HepG2 (cell line): ENCODE data around the gene ZCCHC8. TPM values are rescaled to one million over a fixed set of nuclear protein-coding genes. Genes with fewer than 3 reads are reported as not detected.

Experiments used
- CEBPG ChIP-seq: IDR thresholded peaks from 2 replicates; pipeline ENCODE4 v1.6.1; 2016
- E2F5 ChIP-seq: sonication (generic); formaldehyde crosslinking; conservative IDR thresholded peaks from 2 replicates; pipeline ENCODE4 v1.4.0; 2020; ENCODE audit warnings: missing genetic modification reagents
- FOXJ3 ChIP-seq: sonication (generic); formaldehyde crosslinking; IDR thresholded peaks from 2 replicates; pipeline ENCODE4 v1.4.0; 2020; ENCODE audit warnings: missing genetic modification reagents, mild to moderate bottlenecking, borderline replicate concordance
- HES4 ChIP-seq: sonication (generic); formaldehyde crosslinking; IDR thresholded peaks from 2 replicates; pipeline ENCODE4 v1.9.0; 2021; ENCODE audit warnings: mild to moderate bottlenecking, missing genetic modification reagents, borderline replicate concordance
- KDM6A ChIP-seq: IDR thresholded peaks from 2 replicates; pipeline ENCODE4 v1.6.1; 2016; ENCODE audit warnings: low read depth
- NFE2 ChIP-seq: sonication (generic); formaldehyde crosslinking; IDR thresholded peaks from 2 replicates; pipeline ENCODE4 v1.4.0; 2020; ENCODE audit warnings: missing genetic modification reagents
- PBX2 ChIP-seq: IDR thresholded peaks from 2 replicates; pipeline ENCODE4 v1.6.1; 2016; ENCODE audit warnings: control low read depth
- RBFOX2 ChIP-seq: fragments of 200-400 bp; formaldehyde crosslinking; IDR thresholded peaks from 2 replicates; pipeline ENCODE4 v1.6.1; 2017; ENCODE audit warnings: low read depth, mild to moderate bottlenecking, low read length
- RNF2 ChIP-seq: fragments of 450-650 bp; conservative IDR thresholded peaks from 2 replicates; pipeline ENCODE4 v1.6.1; 2016; ENCODE audit warnings: low read depth
- SRSF1 ChIP-seq: fragments of 200-400 bp; formaldehyde crosslinking; optimal IDR thresholded peaks from 2 replicates; pipeline ENCODE3; 2017; ENCODE audit warnings: mild to moderate bottlenecking, low read depth, low read length, moderate library complexity
- SUZ12 ChIP-seq: fragments of 150-350 bp; IDR thresholded peaks from 2 replicates; pipeline ENCODE4 v1.6.1; 2014; ENCODE audit warnings: low read depth, low read length
- TBL1XR1 ChIP-seq: fragments of 150-350 bp; IDR thresholded peaks from 2 replicates; pipeline ENCODE4 v1.6.1; 2014; ENCODE audit warnings: borderline replicate concordance, low read length; ENCODE audit not compliant: partially characterized antibody
- ZBTB34 ChIP-seq: sonication (generic); formaldehyde crosslinking; IDR thresholded peaks from 2 replicates; pipeline ENCODE4 v1.8.0; 2022; ENCODE audit warnings: mild to moderate bottlenecking, missing genetic modification reagents
- ZBTB42 ChIP-seq: sonication (generic); formaldehyde crosslinking; IDR thresholded peaks from 2 replicates; pipeline ENCODE4 v1.5.0; 2020; ENCODE audit warnings: mild to moderate bottlenecking, missing genetic modification reagents
- ZC3H4 ChIP-seq: sonication (generic); formaldehyde crosslinking; IDR thresholded peaks from 2 replicates; pipeline ENCODE4 v1.4.0; 2020; ENCODE audit warnings: missing genetic modification reagents, borderline replicate concordance
- ZFYVE20 ChIP-seq: sonication (generic); formaldehyde crosslinking; IDR thresholded peaks from 2 replicates; pipeline ENCODE4 v1.8.0; 2023; ENCODE audit warnings: low read depth, mild to moderate bottlenecking, moderate library complexity, missing genetic modification reagents, borderline replicate concordance
- ZMAT5 ChIP-seq: sonication (generic); formaldehyde crosslinking; IDR thresholded peaks from 2 replicates; pipeline ENCODE4 v1.5.0; 2020; ENCODE audit warnings: mild to moderate bottlenecking, low read depth, missing genetic modification reagents, borderline replicate concordance
- ZNF446 ChIP-seq: sonication (generic); formaldehyde crosslinking; IDR thresholded peaks from 2 replicates; pipeline ENCODE4 v1.5.0; 2020; ENCODE audit warnings: mild to moderate bottlenecking, missing genetic modification reagents
- ZNF547 ChIP-seq: sonication (generic); formaldehyde crosslinking; IDR thresholded peaks from 2 replicates; pipeline ENCODE4 v1.5.1; 2020; ENCODE audit warnings: mild to moderate bottlenecking, missing genetic modification reagents
- ZNF614 ChIP-seq: IDR thresholded peaks from 2 replicates; pipeline ENCODE4 v1.6.1; 2018; ENCODE audit warnings: missing biosample characterization, missing genetic modification reagents, inconsistent platforms, borderline replicate concordance
- ZNF749 ChIP-seq: sonication (generic); formaldehyde crosslinking; IDR thresholded peaks from 2 replicates; pipeline ENCODE4 v1.8.0; 2022; ENCODE audit warnings: mild to moderate bottlenecking, missing genetic modification reagents, moderate library complexity, borderline replicate concordance
- ZSCAN31 ChIP-seq: sonication (generic); formaldehyde crosslinking; IDR thresholded peaks from 2 replicates; pipeline ENCODE4 v1.5.0; 2020; ENCODE audit warnings: low read depth, mild to moderate bottlenecking, missing genetic modification reagents
- polyA plus RNA-seq, 8 experiments: library from polyadenylated mRNA; depleted of rRNA in 3 of 8; stranded (reverse) in 7 of 8; unstranded in 1 of 8; fragments of >200 nt; fragmentation: Illumina TruSeq in 4 of 8; extraction: Trizol in 4 of 8; gene quantifications; 2 replicates each; pipeline versions ENCODE4 v1.2.1 to v1.2.3, GENCODE V29; 2011 to 2016; ENCODE audit warnings: low read depth in 4 of 8, missing spikeins in 1 of 8, mixed read lengths in 1 of 8; ENCODE audit not compliant: insufficient read depth in 1 of 8
- total RNA-seq, 5 experiments: library from RNA; depleted of rRNA; stranded (reverse); fragments of >200 nt; fragmentation: Illumina TruSeq; extraction: Trizol; gene quantifications; 2 replicates each; pipeline ENCODE4 v1.2.3, GENCODE V29; 2016; ENCODE audit warnings: low read depth in 1 of 5
- TF ChIP-seq, protein P1 (sequence below): sonication (generic); formaldehyde crosslinking; IDR thresholded peaks from 2 replicates; pipeline ENCODE4 v1.8.0; 2023; ENCODE audit warnings: mild to moderate bottlenecking, missing genetic modification reagents
- TF ChIP-seq, protein P2 (sequence below): sonication (generic); formaldehyde crosslinking; IDR thresholded peaks from 2 replicates; pipeline ENCODE4 v1.5.1; 2020; ENCODE audit warnings: missing genetic modification reagents, mild to moderate bottlenecking, borderline replicate concordance

The ZCCHC8 gene
- total and polyA plus RNA-seq, 2 of the 13 experiments (the other 11 are each of a cell fraction or from before 2014, with no cell fraction given): 18.6 to 20.9 TPM

DNA sequence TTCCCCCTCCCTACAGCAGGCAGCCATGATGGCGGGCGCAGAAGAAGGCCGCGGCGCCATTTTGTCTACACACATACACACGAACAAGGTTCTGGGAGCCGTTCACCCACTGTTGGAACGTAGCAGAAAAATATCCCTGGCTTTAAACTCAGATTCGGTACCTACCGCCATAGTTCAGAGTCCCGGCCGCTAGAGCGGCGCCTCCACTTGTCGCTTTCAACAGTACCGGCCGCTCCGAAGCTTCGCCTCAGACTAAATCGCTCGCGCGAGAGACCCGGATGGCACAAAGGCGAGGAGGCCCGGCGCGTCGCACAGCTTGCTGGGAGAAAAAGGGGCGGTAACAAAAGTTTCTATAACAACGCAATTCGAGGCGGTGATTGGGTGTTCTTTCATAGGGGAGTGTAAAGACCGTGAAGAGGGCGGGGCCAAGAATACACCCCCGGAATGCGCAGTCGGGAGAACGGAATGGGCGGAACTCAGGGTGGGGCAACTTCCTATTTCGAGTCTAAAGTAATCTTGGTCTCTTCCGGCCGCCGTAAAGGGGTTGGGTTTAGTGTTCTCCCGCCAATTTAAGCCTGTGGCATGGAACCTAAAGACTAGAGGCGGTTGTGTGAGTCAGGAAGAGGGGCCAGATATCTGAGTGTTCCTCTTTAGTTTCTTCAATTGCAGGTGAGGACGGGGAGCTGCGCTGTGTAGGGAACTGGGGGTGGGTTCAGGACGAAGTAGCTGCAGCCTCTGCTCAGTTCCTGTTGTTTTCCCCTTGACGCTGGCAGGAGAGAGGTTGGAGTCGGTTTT is 26.1 kb upstream of the ZCCHC8 start, which contains the start of the genes KNTC1 and RSRC2 (continued):
- TF ChIP-seq E2F5 (CRISPR knock-in tag) (peak; percentile 71; the same call in 1 of the 2 replicates), CEBPG (CRISPR knock-in tag) (peak; percentile 69), PBX2 (CRISPR knock-in tag) (no peak), ZMAT5 (CRISPR knock-in tag) (no peak), ZC3H4 (CRISPR knock-in tag) (no peak), ZNF547 (CRISPR knock-in tag) (peak; percentile 94), FOXJ3 (CRISPR knock-in tag) (peak; percentile 60; the same call in 1 of the 2 replicates), ZNF749 (CRISPR knock-in tag) (0 out of 2 replicates have a peak, but pooled peaks have one; percentile 70), KDM6A (CRISPR knock-in tag) (no peak), ZFYVE20 (CRISPR knock-in tag) (no peak), TBL1XR1 (peak; percentile 12), ZBTB42 (CRISPR knock-in tag) (peak; percentile 83; the same call in 1 of the 2 replicates), HES4 (no peak), SRSF1 (peak; percentile 96), ZBTB34 (0 out of 2 replicates have a peak, but pooled peaks have one; percentile 35), ZNF614 (CRISPR knock-in tag) (peak; percentile 94), NFE2 (CRISPR knock-in tag) (no peak), RBFOX2 (peak; percentile 86), ZSCAN31 (peak; percentile 66; the same call in 1 of the 2 replicates), RNF2 (peak; percentile 80; the same call in 1 of the 2 replicates), ZNF446 (no peak), SUZ12 (0 out of 2 replicates have a peak, but pooled peaks have one; percentile 19)
- TF ChIP-seq, protein P1, sequence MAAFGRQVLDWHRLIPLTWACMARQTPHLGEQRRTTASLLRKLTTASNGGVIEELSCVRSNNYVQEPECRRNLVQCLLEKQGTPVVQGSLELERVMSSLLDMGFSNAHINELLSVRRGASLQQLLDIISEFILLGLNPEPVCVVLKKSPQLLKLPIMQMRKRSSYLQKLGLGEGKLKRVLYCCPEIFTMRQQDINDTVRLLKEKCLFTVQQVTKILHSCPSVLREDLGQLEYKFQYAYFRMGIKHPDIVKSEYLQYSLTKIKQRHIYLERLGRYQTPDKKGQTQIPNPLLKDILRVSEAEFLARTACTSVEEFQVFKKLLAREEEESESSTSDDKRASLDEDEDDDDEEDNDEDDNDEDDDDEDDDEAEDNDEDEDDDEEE (CRISPR knock-in tag): no peak; the same call in 1 of the 2 replicates
- TF ChIP-seq, protein P2, sequence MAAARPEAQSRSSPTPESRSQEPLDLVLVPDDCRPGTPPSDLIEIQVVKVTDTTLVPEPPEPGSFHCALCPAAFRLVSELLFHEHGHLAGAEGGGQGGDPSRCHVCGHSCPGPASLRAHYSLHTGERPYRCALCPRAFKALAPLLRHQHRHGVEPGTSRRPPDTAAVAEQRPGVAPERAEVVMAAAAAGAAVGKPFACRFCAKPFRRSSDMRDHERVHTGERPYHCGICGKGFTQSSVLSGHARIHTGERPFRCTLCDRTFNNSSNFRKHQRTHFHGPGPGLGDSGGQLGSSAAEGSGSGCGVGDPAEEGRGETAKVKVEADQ (CRISPR knock-in tag): no peak
